CD14-positive monocyte (primary cell): ENCODE measurements around the gene TMCO4. TPM values are rescaled to one million over a fixed set of nuclear protein-coding genes. Genes with fewer than 3 reads are reported as not detected.

Source experiments
- DNase-seq, 3 donors: peaks; one replicate each; pipeline ENCODE4 v3.0.0-alpha.2; 2011 to 2022
- H2AFZ ChIP-seq: 2 replicates; pipeline ENCODE4 v1.6.0; 2012; ENCODE audit warnings: mild to moderate bottlenecking, low read depth, low read length, inconsistent platforms; ENCODE audit not compliant: insufficient read depth, poor library complexity, severe bottlenecking
- H3K27ac ChIP-seq, 2 donors: 1 replicate in 1 of 2; 2 replicates in 1 of 2; pipeline ENCODE4 v1.5.1; 2012 to 2013; ENCODE audit warnings: low read length in 2 of 2, control low read depth in 1 of 2, inconsistent platforms in 1 of 2, low read depth in 1 of 2, mild to moderate bottlenecking in 1 of 2
- H3K27me3 ChIP-seq, 2 donors: one replicate each; pipeline versions ENCODE4 v1.6.0 to v1.6.1; 2011 to 2013; ENCODE audit warnings: low read length in 2 of 2; ENCODE audit not compliant: control insufficient read depth in 2 of 2, insufficient read depth in 2 of 2
- H3K36me3 ChIP-seq, 2 donors: replicated peaks in 1 of 2; 1 replicate in 1 of 2; 2 replicates in 1 of 2; pipeline versions ENCODE4 v1.5.1 to v1.6.1; 2012 to 2013; ENCODE audit warnings: low read length in 2 of 2, control low read depth in 1 of 2, inconsistent platforms in 1 of 2, mild to moderate bottlenecking in 1 of 2; ENCODE audit not compliant: insufficient read depth in 2 of 2, control insufficient read depth in 1 of 2
- H3K4me1 ChIP-seq, 2 donors: 1 replicate in 1 of 2; 2 replicates in 1 of 2; pipeline versions ENCODE4 v1.5.1 to v1.6.1; 2012 to 2013; ENCODE audit warnings: low read length in 2 of 2, control low read depth in 1 of 2, inconsistent platforms in 1 of 2, mild to moderate bottlenecking in 1 of 2, moderate library complexity in 1 of 2; ENCODE audit not compliant: insufficient read depth in 2 of 2, control insufficient read depth in 1 of 2
- H3K4me2 ChIP-seq: replicated peaks from 2 replicates; pipeline ENCODE3; 2012; ENCODE audit warnings: low read length, moderate library complexity, mild to moderate bottlenecking; ENCODE audit not compliant: poor library complexity, severe bottlenecking; ENCODE audit errors: extremely low read depth
- H3K4me3 ChIP-seq, 3 experiments: fragments of 200-600 bp in 1 of 3; sonication (generic) in 1 of 3; replicated peaks in 1 of 3; 1 replicate in 2 of 3; 2 replicates in 1 of 3; pipeline ENCODE4 v1.5.1; 2011 to 2013; ENCODE audit warnings: low read length in 3 of 3, mild to moderate bottlenecking in 3 of 3, control low read depth in 2 of 3, low read depth in 2 of 3, inconsistent platforms in 1 of 3, moderate library complexity in 1 of 3
- H3K79me2 ChIP-seq: 2 replicates; pipeline ENCODE4 v1.6.0; 2012; ENCODE audit warnings: mild to moderate bottlenecking, control low read depth, inconsistent platforms, low read length, moderate library complexity; ENCODE audit not compliant: insufficient read depth
- H3K9ac ChIP-seq: 2 replicates; pipeline ENCODE4 v1.6.0; 2017; ENCODE audit warnings: low read length, mild to moderate bottlenecking; ENCODE audit not compliant: insufficient read depth, poor library complexity, severe bottlenecking
- H3K9me3 ChIP-seq, 2 donors: replicated peaks in 1 of 2; 1 replicate in 1 of 2; 2 replicates in 1 of 2; pipeline versions ENCODE4 v1.5.1 to v1.6.1; 2012 to 2013; ENCODE audit warnings: low read length in 2 of 2, control low read depth in 1 of 2; ENCODE audit not compliant: control insufficient read depth in 1 of 2, insufficient read depth in 1 of 2
- H4K20me1 ChIP-seq: 2 replicates; pipeline ENCODE4 v1.6.0; 2012; ENCODE audit warnings: mild to moderate bottlenecking, low read length, control low read depth, moderate library complexity; ENCODE audit not compliant: insufficient read depth
- H3K27ac Mint-ChIP-seq, 7 donors: one replicate each; pipeline ENCODE4 v1.8.0; 2020; ENCODE audit warnings: mild to moderate bottlenecking in 7 of 7, mixed read lengths in 7 of 7, moderate library complexity in 6 of 7, inconsistent platforms in 2 of 7
- H3K27me3 Mint-ChIP-seq, 3 donors: one replicate each; pipeline ENCODE4 v1.8.0; 2021 to 2022; ENCODE audit warnings: low read depth in 3 of 3, mild to moderate bottlenecking in 3 of 3, mixed read lengths in 3 of 3, moderate library complexity in 3 of 3, inconsistent platforms in 1 of 3
- H3K36me3 Mint-ChIP-seq, 2 donors: one replicate each; pipeline ENCODE4 v1.8.0; 2020; ENCODE audit warnings: mixed read lengths in 2 of 2, inconsistent platforms in 1 of 2, mild to moderate bottlenecking in 1 of 2
- H3K4me1 Mint-ChIP-seq: one replicate; pipeline ENCODE4 v1.8.0; 2020; ENCODE audit warnings: mild to moderate bottlenecking, mixed read lengths
- H3K4me3 Mint-ChIP-seq, 2 donors: one replicate each; pipeline ENCODE4 v1.8.0; 2020; ENCODE audit warnings: mild to moderate bottlenecking in 2 of 2, mixed read lengths in 2 of 2, moderate library complexity in 1 of 2
- H3K9me3 Mint-ChIP-seq, 7 donors: one replicate each; pipeline ENCODE4 v1.8.0; 2020 to 2022; ENCODE audit warnings: mixed read lengths in 7 of 7, mild to moderate bottlenecking in 6 of 7, moderate library complexity in 6 of 7, inconsistent platforms in 2 of 7
- CTCF ChIP-seq: fragments of 200-600 bp; IDR thresholded peaks from one replicate; pipeline ENCODE4 v1.8.0; 2022; ENCODE audit warnings: antibody characterized with exemption, mild to moderate bottlenecking
- WGBS: methylation state at CpG from one replicate; pipeline ENCODE4 v1.1.5; 2013; ENCODE audit warnings: missing lambda C conversion rate; ENCODE audit not compliant: insufficient coverage; 5-methylcytosine and 5-hydroxymethylcytosine counted together
- intact Hi-C, 2 donors: fragments of 100-400 bp; cut with micrococcal nuclease; formaldehyde crosslinking; loops; one replicate each; pipeline versions ENCODE4 v1.15.0 to v1.15.1; 2023
- polyA plus RNA-seq, 3 donors: library from polyadenylated mRNA; depleted of rRNA in 1 of 3; unstranded in 2 of 3; stranded (reverse) in 1 of 3; fragments of 300-500 nt in 2 of 3; fragments of >200 nt in 1 of 3; fragmentation: Illumina TruSeq in 2 of 3; gene quantifications; 1 replicate in 2 of 3; 2 replicates in 1 of 3; pipeline ENCODE4 v1.2.3, GENCODE V29; 2012 to 2021

Gene TMCO4
- polyA plus RNA-seq, 3 donors = 6.9 to 10.1 (median 7.9) TPM

GRCh38 chr1:19773485-19773884, 26.2 kb downstream of the TMCO4 start:
- intact Hi-C loops = no loop called here
- Mint-ChIP-seq H3K27ac (peak overlapping the region in 1 of 7 donors; percentile 14), H3K9me3 (no peaks in the 10 kb centered on the region), H3K27me3 (no peaks in the 10 kb centered on the region), H3K4me3 (no peak overlapping the region), H3K4me1 (no peaks in the 10 kb centered on the region), H3K36me3 (peaks cover 52 to 72% of the 10 kb centered on the region in 2 donors)
- peaks cover 45 to 83% of the 10 kb centered on the region in 2 donors for H3K36me3 ChIP-seq
- no peaks in the 10 kb centered on the region for H3K9me3 ChIP-seq
- H2AFZ ChIP-seq = no peak overlapping the region
- H3K4me3 ChIP-seq = no peak overlapping the region
- no peaks in the 10 kb centered on the region for H4K20me1 ChIP-seq
- no peaks in the 10 kb centered on the region for H3K27me3 ChIP-seq
- H3K79me2 ChIP-seq = no peaks in the 10 kb centered on the region
- no peak overlapping the region for H3K9ac ChIP-seq
- DNase-seq = no peak
- H3K4me2 ChIP-seq = no peak overlapping the region
- WGBS = 94% methylated on average over 4 of the region's 4 CpGs
- TF ChIP-seq CTCF = no peak
- H3K4me1 ChIP-seq = no peaks in the 10 kb centered on the region
- no peak overlapping the region for H3K27ac ChIP-seq

- Histone ChIP-seq H3K9me3 (no peaks in the 10 kb centered on the region), H3K27ac (no peak overlapping the region), H2AFZ (no peak overlapping the region), H3K4me3 (no peak overlapping the region), H3K4me2 (no peak overlapping the region), H3K27me3 (no peaks in the 10 kb centered on the region), H3K36me3 (peaks cover 40 to 83% of the 10 kb centered on the region in 2 donors), H3K4me1 (no peaks in the 10 kb centered on the region), H3K9ac (no peak overlapping the region), H3K79me2 (no peaks in the 10 kb centered on the region), H4K20me1 (no peaks in the 10 kb centered on the region)
- TF ChIP-seq CTCF = no peak
- 98% methylated on average over 9 of the region's 9 CpGs for WGBS
- Mint-ChIP-seq H3K9me3 (peaks cover 0 to 1% (median 0%) of the 10 kb centered on the region in 7 donors), H3K4me1 (no peaks in the 10 kb centered on the region), H3K36me3 (peaks cover 54 to 71% of the 10 kb centered on the region in 2 donors), H3K4me3 (no peak overlapping the region), H3K27me3 (no peaks in the 10 kb centered on the region), H3K27ac (peak overlapping the region in 1 of 7 donors; percentile 62)
- no peak for DNase-seq
- intact Hi-C loops = no loop called here
These were observed 27.7 kb downstream of the TMCO4 start for GRCh38 chr1:19772053-19772452.
